ENCODE results near the gene RNF220.

DNA sequence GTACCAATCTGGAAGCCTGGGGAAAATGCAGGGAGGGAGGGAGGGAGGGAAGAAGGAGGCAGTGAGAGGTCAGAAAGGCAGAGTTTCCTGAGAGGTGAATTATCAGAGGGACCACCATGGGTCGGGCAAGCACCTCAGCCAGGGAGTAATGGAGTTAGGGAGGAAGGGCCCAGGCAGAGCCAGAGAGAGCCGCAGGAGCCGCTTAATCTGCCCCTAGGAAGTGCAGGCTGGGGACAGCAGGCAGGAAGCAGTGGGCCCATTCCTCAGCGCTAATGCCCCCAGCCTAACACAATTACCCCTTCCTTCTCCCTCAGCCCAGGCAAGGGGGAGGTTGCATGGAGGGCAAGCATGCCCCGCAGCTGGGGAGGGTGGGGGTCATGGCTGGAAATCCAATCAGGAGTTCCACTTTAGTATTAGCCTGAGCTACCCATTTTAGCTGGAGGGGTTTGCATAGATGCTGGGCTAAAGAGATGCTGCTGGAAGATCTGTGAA lies 160.2 kb downstream of the RNF220 start:
- TF ChIP-seq TCF4 (CRISPR knock-in tag; IDR thresholded peaks at IDR 0.05; ENCODE audit: borderline replicate concordance) (no peak), ARNTL (CRISPR knock-in tag; IDR thresholded peaks at IDR 0.05; ENCODE audit: borderline replicate concordance, low read depth) (no peak), ESRRG (CRISPR knock-in tag; IDR thresholded peaks at IDR 0.05) (no peak), CSDC2 (CRISPR knock-in tag; IDR thresholded peaks at IDR 0.05) (no peak), GLIS3 (CRISPR knock-in tag; IDR thresholded peaks at IDR 0.05) (no peak), PPARA (CRISPR knock-in tag; IDR thresholded peaks at IDR 0.05; ENCODE audit: borderline replicate concordance) (no peak), TOX (CRISPR knock-in tag; IDR thresholded peaks at IDR 0.05; ENCODE audit: borderline replicate concordance) (no peak), ZFP3 (CRISPR knock-in tag; IDR thresholded peaks at IDR 0.05) (no peak), ISL1 (CRISPR knock-in tag; IDR thresholded peaks at IDR 0.05) (no peak)
- TF ChIP-seq, protein P1, sequence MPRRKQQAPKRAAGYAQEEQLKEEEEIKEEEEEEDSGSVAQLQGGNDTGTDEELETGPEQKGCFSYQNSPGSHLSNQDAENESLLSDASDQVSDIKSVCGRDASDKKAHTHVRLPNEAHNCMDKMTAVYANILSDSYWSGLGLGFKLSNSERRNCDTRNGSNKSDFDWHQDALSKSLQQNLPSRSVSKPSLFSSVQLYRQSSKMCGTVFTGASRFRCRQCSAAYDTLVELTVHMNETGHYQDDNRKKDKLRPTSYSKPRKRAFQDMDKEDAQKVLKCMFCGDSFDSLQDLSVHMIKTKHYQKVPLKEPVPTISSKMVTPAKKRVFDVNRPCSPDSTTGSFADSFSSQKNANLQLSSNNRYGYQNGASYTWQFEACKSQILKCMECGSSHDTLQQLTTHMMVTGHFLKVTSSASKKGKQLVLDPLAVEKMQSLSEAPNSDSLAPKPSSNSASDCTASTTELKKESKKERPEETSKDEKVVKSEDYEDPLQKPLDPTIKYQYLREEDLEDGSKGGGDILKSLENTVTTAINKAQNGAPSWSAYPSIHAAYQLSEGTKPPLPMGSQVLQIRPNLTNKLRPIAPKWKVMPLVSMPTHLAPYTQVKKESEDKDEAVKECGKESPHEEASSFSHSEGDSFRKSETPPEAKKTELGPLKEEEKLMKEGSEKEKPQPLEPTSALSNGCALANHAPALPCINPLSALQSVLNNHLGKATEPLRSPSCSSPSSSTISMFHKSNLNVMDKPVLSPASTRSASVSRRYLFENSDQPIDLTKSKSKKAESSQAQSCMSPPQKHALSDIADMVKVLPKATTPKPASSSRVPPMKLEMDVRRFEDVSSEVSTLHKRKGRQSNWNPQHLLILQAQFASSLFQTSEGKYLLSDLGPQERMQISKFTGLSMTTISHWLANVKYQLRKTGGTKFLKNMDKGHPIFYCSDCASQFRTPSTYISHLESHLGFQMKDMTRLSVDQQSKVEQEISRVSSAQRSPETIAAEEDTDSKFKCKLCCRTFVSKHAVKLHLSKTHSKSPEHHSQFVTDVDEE (CRISPR knock-in tag; IDR thresholded peaks at IDR 0.05) = no peak
- TF ChIP-seq, protein P2, sequence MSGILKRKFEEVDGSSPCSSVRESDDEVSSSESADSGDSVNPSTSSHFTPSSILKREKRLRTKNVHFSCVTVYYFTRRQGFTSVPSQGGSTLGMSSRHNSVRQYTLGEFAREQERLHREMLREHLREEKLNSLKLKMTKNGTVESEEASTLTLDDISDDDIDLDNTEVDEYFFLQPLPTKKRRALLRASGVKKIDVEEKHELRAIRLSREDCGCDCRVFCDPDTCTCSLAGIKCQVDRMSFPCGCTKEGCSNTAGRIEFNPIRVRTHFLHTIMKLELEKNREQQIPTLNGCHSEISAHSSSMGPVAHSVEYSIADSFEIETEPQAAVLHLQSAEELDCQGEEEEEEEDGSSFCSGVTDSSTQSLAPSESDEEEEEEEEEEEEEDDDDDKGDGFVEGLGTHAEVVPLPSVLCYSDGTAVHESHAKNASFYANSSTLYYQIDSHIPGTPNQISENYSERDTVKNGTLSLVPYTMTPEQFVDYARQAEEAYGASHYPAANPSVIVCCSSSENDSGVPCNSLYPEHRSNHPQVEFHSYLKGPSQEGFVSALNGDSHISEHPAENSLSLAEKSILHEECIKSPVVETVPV (CRISPR knock-in tag; IDR thresholded peaks at IDR 0.05) = no peak
- TF ChIP-seq, protein P3, sequence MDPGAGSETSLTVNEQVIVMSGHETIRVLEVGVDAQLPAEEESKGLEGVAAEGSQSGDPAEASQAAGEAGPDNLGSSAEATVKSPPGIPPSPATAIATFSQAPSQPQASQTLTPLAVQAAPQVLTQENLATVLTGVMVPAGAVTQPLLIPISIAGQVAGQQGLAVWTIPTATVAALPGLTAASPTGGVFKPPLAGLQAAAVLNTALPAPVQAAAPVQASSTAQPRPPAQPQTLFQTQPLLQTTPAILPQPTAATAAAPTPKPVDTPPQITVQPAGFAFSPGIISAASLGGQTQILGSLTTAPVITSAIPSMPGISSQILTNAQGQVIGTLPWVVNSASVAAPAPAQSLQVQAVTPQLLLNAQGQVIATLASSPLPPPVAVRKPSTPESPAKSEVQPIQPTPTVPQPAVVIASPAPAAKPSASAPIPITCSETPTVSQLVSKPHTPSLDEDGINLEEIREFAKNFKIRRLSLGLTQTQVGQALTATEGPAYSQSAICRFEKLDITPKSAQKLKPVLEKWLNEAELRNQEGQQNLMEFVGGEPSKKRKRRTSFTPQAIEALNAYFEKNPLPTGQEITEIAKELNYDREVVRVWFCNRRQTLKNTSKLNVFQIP (CRISPR knock-in tag; IDR thresholded peaks at IDR 0.05; ENCODE audit: borderline replicate concordance, low read depth) = no peak
- TF ChIP-seq, protein P4, sequence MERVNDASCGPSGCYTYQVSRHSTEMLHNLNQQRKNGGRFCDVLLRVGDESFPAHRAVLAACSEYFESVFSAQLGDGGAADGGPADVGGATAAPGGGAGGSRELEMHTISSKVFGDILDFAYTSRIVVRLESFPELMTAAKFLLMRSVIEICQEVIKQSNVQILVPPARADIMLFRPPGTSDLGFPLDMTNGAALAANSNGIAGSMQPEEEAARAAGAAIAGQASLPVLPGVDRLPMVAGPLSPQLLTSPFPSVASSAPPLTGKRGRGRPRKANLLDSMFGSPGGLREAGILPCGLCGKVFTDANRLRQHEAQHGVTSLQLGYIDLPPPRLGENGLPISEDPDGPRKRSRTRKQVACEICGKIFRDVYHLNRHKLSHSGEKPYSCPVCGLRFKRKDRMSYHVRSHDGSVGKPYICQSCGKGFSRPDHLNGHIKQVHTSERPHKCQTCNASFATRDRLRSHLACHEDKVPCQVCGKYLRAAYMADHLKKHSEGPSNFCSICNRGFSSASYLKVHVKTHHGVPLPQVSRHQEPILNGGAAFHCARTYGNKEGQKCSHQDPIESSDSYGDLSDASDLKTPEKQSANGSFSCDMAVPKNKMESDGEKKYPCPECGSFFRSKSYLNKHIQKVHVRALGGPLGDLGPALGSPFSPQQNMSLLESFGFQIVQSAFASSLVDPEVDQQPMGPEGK (CRISPR knock-in tag; IDR thresholded peaks at IDR 0.05; ENCODE audit: borderline replicate concordance) = no peak

Data from SK-N-SH treated with all-trans-retinoic acid at 6 μM for 48 hours (cell line).